ENCODE results near the gene SNAP47.

- TF ChIP-seq, protein P1, sequence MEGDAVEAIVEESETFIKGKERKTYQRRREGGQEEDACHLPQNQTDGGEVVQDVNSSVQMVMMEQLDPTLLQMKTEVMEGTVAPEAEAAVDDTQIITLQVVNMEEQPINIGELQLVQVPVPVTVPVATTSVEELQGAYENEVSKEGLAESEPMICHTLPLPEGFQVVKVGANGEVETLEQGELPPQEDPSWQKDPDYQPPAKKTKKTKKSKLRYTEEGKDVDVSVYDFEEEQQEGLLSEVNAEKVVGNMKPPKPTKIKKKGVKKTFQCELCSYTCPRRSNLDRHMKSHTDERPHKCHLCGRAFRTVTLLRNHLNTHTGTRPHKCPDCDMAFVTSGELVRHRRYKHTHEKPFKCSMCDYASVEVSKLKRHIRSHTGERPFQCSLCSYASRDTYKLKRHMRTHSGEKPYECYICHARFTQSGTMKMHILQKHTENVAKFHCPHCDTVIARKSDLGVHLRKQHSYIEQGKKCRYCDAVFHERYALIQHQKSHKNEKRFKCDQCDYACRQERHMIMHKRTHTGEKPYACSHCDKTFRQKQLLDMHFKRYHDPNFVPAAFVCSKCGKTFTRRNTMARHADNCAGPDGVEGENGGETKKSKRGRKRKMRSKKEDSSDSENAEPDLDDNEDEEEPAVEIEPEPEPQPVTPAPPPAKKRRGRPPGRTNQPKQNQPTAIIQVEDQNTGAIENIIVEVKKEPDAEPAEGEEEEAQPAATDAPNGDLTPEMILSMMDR (conservative IDR thresholded peaks at IDR 0.05; ENCODE audit: low read length), result no peak
- no peak for TF ChIP-seq EZH2phosphoT487 (IDR thresholded peaks at IDR 0.05; ENCODE audit: borderline replicate concordance)
Measured at GRCh38 chr1:227756172-227756959, 21.1 kb downstream of the SNAP47 start.

All from Loucy (cell line).